Stimulated activated CD8-positive, alpha-beta memory T cell treated with anti-CD3 and anti-CD28 coated beads, Interleukin-4, amount 100 ng/mL, for 48 hours (primary cell): ENCODE data around the gene CES2.
"Not testable (repeated sequence)": the region's sequence is repeated elsewhere in the genome, so short reads cannot be mapped to it uniquely, and the experiment has no call there.

ENCODE experiments used
- DNase-seq: peaks from one replicate; pipeline ENCODE4 v3.0.0-alpha.2; 2020

The CES2 gene

GRCh38 chr16:66991545-66992077 is 56.3 kb downstream of the CES2 start:
- no peak for DNase-seq

GRCh38 chr16:66993558-66993957 is 58.2 kb downstream of the CES2 start:
- DNase-seq = not testable (repeated sequence)
